Astrocyte of the cerebellum (primary cell): ENCODE results near the gene GRXCR2.

Experiments
- DNase-seq: peaks from one replicate; pipeline ENCODE4 v3.0.0-alpha.2; 2011; ENCODE audit warnings: low read depth
- H3K4me3 ChIP-seq: 2 replicates; pipeline ENCODE4 v1.5.1; 2011; ENCODE audit warnings: mild to moderate bottlenecking, low read depth, low read length, moderate library complexity
- CTCF ChIP-seq: IDR thresholded peaks from 2 replicates; pipeline ENCODE4 v1.5.1; 2012; ENCODE audit warnings: low read length, low read depth, moderate library complexity, mild to moderate bottlenecking; ENCODE audit errors: missing control alignments
- in situ Hi-C: cut with HindIII; loops from 2 replicates; pipeline ENCODE4 v1.10.0; 2017; ENCODE audit warnings: low sequenced_read_pairs

The GRXCR2 gene

GRCh38 chr5:145825751-145826180 lies 47.0 kb downstream of the GRXCR2 start:
- no peak overlapping the region for H3K4me3 ChIP-seq
- in situ Hi-C loops = no loop called here
- DNase-seq = peak; percentile 66
- peak; percentile 74 for TF ChIP-seq CTCF

GRCh38 chr5:145824040-145824439 lies 48.8 kb downstream of the GRXCR2 start:
- H3K4me3 ChIP-seq = no peak overlapping the region
- DNase-seq = peak; percentile 57
- TF ChIP-seq CTCF = no peak
- in situ Hi-C loops = no loop called here

GRCh38 chr5:145818604-145819003 lies 54.2 kb downstream of the GRXCR2 start:
- in situ Hi-C loops = no loop called here
- TF ChIP-seq CTCF = no peak
- DNase-seq = no peak
- H3K4me3 ChIP-seq = no peak overlapping the region

- no peak overlapping the region for H3K4me3 ChIP-seq
- in situ Hi-C loops = no loop called here
- TF ChIP-seq CTCF = no peak
- no peak for DNase-seq
These were observed 59.9 kb downstream of the GRXCR2 start for GRCh38 chr5:145812877-145813276.

GRCh38 chr5:145811834-145812625 lies 60.8 kb downstream of the GRXCR2 start:
- in situ Hi-C loops = no loop called here
- TF ChIP-seq CTCF = peak; percentile 26
- no peak for DNase-seq
- no peak overlapping the region for H3K4me3 ChIP-seq
